WERI-Rb-1 (cell line): ENCODE results near the gene PIK3C2G.

Experiments
- DNase-seq: peaks from one replicate; pipeline ENCODE4 v3.0.0-alpha.2; 2020
- H3K27ac ChIP-seq: fragments of 250-450 bp; sonication (Bioruptor Pico); 2 replicates; pipeline ENCODE4 v1.5.1; 2020; ENCODE audit warnings: mild to moderate bottlenecking, moderate library complexity
- H3K27me3 ChIP-seq: fragments of 250-450 bp; sonication (Bioruptor Pico); 2 replicates; pipeline ENCODE4 v1.5.1; 2021; ENCODE audit warnings: mild to moderate bottlenecking, low read depth, moderate library complexity; ENCODE audit not compliant: insufficient read depth, severe bottlenecking
- H3K36me3 ChIP-seq: fragments of 250-450 bp; sonication (Bioruptor Pico); 2 replicates; pipeline ENCODE4 v1.5.1; 2020; ENCODE audit warnings: mild to moderate bottlenecking, moderate library complexity
- H3K4me3 ChIP-seq: 2 replicates; pipeline ENCODE4 v1.5.1; 2011; ENCODE audit warnings: low read depth, mild to moderate bottlenecking, control low read depth, low read length
- H3K9me3 ChIP-seq: fragments of 250-450 bp; sonication (Bioruptor Pico); 2 replicates; pipeline ENCODE4 v1.5.1; 2021; ENCODE audit warnings: mild to moderate bottlenecking, moderate library complexity; ENCODE audit not compliant: severe bottlenecking
- TF ChIP-seq, protein P1 (sequence below): IDR thresholded peaks from 2 replicates; pipeline ENCODE4 v1.5.1; 2011; ENCODE audit warnings: low read depth, mild to moderate bottlenecking, control low read depth, inconsistent platforms, low read length

Gene PIK3C2G

GRCh38 chr12:18262514-18262913 is 1.2 kb downstream of the PIK3C2G start:
- H3K36me3 ChIP-seq = no peaks in the 10 kb centered on the region
- H3K27me3 ChIP-seq = no peaks in the 10 kb centered on the region
- TF ChIP-seq, protein P1, sequence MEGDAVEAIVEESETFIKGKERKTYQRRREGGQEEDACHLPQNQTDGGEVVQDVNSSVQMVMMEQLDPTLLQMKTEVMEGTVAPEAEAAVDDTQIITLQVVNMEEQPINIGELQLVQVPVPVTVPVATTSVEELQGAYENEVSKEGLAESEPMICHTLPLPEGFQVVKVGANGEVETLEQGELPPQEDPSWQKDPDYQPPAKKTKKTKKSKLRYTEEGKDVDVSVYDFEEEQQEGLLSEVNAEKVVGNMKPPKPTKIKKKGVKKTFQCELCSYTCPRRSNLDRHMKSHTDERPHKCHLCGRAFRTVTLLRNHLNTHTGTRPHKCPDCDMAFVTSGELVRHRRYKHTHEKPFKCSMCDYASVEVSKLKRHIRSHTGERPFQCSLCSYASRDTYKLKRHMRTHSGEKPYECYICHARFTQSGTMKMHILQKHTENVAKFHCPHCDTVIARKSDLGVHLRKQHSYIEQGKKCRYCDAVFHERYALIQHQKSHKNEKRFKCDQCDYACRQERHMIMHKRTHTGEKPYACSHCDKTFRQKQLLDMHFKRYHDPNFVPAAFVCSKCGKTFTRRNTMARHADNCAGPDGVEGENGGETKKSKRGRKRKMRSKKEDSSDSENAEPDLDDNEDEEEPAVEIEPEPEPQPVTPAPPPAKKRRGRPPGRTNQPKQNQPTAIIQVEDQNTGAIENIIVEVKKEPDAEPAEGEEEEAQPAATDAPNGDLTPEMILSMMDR = no peak
- H3K9me3 ChIP-seq = no peaks in the 10 kb centered on the region
- no peak overlapping the region for H3K27ac ChIP-seq
- H3K4me3 ChIP-seq = no peak overlapping the region
- no peak for DNase-seq

- Histone ChIP-seq H3K27ac (no peak overlapping the region), H3K36me3 (no peaks in the 10 kb centered on the region), H3K9me3 (no peaks in the 10 kb centered on the region), H3K4me3 (no peak overlapping the region), H3K27me3 (no peaks in the 10 kb centered on the region)
- TF ChIP-seq, protein P1 = no peak
- DNase-seq = no peak
These were observed 3.3 kb downstream of the PIK3C2G start for GRCh38 chr12:18264581-18265075.

DNA sequence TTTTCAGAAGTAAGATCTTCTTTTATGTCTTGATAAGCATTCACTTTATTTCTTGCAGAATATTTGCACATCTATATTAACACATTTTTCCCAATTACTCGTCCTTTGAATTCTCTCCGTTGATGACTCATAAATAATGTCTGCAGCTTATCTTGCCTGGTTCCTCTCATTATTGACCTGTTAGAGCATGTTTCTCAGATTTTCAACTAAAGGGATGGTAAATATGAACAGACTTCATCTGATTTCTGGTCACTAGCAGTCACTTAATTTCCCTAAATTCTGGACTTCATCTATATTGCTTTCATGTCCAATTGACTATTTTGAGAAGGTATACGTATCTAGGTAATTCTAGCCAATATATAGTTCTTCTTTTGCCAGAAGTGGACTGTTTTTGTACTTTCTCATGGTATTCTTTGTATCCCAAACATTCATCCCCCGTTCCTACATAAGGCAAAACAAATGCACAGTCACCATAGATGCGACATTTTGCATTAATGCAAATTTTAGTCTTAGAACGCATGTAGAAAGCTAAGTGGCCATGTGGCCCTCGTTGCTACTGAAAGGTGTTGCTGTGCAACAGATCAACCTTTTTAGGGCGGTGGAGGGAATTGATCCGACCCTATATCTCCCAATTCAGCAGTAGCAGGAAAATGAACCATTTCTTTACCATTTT is 6.2 kb downstream of the PIK3C2G start:
- Histone ChIP-seq H3K9me3 (no peaks in the 10 kb centered on the region), H3K36me3 (no peaks in the 10 kb centered on the region), H3K4me3 (no peak overlapping the region), H3K27me3 (no peaks in the 10 kb centered on the region), H3K27ac (no peak overlapping the region)
- TF ChIP-seq, protein P1 = no peak
- DNase-seq = no peak

- H3K36me3 ChIP-seq = no peaks in the 10 kb centered on the region
- TF ChIP-seq, protein P1 = no peak
- no peak for DNase-seq
- H3K27ac ChIP-seq = no peak overlapping the region
- H3K27me3 ChIP-seq = no peaks in the 10 kb centered on the region
- H3K9me3 ChIP-seq = no peaks in the 10 kb centered on the region
- H3K4me3 ChIP-seq = no peak overlapping the region
These were observed 9.7 kb downstream of the PIK3C2G start for GRCh38 chr12:18270958-18271460.

GRCh38 chr12:18275981-18276380 is 14.7 kb downstream of the PIK3C2G start:
- Histone ChIP-seq H3K4me3 (no peak overlapping the region), H3K27ac (no peak overlapping the region), H3K36me3 (no peaks in the 10 kb centered on the region), H3K27me3 (no peaks in the 10 kb centered on the region), H3K9me3 (no peaks in the 10 kb centered on the region)
- no peak for DNase-seq
- TF ChIP-seq, protein P1 = no peak

DNA sequence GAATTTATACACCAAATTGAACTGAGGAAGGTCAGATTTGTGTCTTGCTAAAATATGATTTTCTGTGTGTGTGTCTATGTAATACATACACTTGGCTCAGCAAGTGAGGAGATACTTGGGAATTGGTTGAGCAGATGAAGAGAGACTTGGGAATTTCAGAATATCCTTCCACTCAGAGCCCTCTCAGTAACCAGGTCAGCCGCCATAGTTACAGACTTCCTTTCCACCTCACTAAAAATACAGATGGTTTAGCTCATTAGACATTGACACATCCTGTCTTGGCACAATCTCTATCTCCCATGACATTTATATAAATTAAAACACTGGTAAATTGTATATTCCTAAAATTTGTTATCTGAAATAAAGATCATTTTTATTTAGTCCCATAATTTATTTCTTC is 15.9 kb downstream of the PIK3C2G start:
- Histone ChIP-seq H3K4me3 (no peak overlapping the region), H3K27ac (no peak overlapping the region), H3K9me3 (no peaks in the 10 kb centered on the region), H3K36me3 (no peaks in the 10 kb centered on the region), H3K27me3 (no peaks in the 10 kb centered on the region)
- no peak for DNase-seq
- TF ChIP-seq, protein P1 = no peak
